ENCODE measurements around the gene ZNF319. TPM values are rescaled to one million over a fixed set of nuclear protein-coding genes. Genes with fewer than 3 reads are reported as not detected.

Gene ZNF319
- total and polyA plus RNA-seq, 2 of the 13 experiments (the other 11 are each of a cell fraction or from before 2014, with no cell fraction given): 2.4 to 3.6 TPM

DNA sequence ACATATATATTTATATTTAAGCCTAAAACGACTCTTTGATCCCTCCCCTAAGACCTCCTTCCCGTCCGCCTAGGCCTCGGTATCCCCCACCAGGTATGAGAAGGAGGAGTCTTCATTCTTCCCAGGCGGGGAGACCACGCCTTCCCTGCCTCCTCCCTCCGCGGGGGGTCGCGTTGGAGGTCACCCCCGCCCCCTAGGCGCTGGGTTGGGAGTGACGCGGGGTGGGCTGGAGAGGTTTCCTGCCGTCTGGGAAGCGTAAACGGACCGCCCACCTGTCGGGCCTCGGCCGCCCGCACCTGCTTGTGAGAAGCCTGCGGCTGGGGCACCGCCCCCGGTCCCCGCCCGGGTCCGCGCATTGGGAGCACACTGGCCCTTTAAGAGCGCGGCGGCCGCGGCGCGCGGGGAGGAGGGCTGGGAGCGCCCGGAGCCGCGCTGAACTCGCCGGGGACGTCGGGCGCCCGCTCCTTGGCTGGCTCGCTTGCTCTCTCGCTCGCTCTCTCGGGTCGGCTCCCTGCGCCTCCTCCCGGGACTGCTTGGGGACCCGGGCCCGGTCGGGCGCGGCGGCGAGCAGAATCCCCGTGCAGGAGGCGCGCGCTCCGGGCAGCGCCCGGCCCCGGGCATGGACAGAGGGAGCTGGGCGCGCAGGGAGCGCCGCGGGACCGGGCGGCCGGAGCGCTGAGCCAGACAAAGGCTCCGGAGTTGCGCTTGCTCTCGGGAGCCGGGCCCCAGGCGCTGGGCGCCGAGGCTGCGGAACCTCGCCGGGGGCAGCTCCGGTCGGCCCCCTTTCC lies 25.1 kb upstream of the ZNF319 start, which contains the start of gene MMP15 (continued):
- TF ChIP-seq NFKB2 (CRISPR knock-in tag; IDR thresholded peaks at IDR 0.05; ENCODE audit: borderline replicate concordance): no peak; the same call in 1 of the 2 replicates
- TF ChIP-seq YY1 (IDR thresholded peaks at IDR 0.05; ENCODE audit: insufficient read depth, insufficient replicate concordance, low read depth, low read length): peak; percentile 75
- TF ChIP-seq, protein P1, sequence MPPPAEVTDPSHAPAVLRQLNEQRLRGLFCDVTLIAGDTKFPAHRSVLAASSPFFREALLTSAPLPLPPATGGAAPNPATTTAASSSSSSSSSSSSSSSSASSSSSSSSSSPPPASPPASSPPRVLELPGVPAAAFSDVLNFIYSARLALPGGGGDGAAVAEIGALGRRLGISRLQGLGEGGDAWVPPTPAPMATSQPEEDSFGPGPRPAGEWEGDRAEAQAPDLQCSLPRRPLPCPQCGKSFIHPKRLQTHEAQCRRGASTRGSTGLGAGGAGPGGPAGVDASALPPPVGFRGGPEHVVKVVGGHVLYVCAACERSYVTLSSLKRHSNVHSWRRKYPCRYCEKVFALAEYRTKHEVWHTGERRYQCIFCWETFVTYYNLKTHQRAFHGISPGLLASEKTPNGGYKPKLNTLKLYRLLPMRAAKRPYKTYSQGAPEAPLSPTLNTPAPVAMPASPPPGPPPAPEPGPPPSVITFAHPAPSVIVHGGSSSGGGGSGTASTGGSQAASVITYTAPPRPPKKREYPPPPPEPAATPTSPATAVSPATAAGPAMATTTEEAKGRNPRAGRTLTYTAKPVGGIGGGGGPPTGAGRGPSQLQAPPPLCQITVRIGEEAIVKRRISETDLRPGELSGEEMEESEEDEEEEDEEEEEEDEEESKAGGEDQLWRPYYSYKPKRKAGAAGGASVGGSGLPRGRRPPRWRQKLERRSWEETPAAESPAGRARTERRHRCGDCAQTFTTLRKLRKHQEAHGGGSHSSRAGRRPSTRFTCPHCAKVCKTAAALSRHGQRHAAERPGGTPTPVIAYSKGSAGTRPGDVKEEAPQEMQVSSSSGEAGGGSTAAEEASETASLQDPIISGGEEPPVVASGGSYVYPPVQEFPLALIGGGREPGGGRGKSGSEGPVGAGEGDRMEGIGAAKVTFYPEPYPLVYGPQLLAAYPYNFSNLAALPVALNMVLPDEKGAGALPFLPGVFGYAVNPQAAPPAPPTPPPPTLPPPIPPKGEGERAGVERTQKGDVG (CRISPR knock-in tag; IDR thresholded peaks at IDR 0.05; ENCODE audit: borderline replicate concordance): peak; percentile 52; the same call in 1 of the 2 replicates
- no peak for TF ChIP-seq U2AF2 (IDR thresholded peaks at IDR 0.05; ENCODE audit: low read depth, low read length)
- TF ChIP-seq ZNF335 (CRISPR knock-in tag; IDR thresholded peaks at IDR 0.05): no peak
- TF ChIP-seq, protein P2, sequence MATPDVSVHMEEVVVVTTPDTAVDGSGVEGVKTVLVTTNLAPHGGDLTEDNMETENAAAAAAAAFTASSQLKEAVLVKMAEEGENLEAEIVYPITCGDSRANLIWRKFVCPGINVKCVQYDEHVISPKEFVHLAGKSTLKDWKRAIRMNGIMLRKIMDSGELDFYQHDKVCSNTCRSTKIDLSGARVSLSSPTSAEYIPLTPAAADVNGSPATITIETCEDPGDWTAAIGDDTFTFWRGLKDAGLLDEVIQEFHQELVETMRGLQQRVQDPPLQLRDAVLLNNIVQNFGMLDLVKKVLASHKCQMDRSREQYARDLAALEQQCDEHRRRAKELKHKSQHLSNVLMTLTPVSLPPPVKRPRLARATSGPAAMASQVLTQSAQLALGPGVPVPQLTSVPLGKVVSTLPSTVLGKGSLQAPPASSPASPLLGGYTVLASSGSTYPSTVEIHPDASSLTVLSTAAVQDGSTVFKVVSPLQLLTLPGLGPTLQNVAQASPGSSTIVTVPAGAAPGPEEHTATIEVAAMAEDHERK (CRISPR knock-in tag; IDR thresholded peaks at IDR 0.05; ENCODE audit: low read depth): peak; percentile 57; the same call in 1 of the 2 replicates
- peak; percentile 62; the same call in 1 of the 2 replicates for TF ChIP-seq SOX5 (CRISPR knock-in tag; IDR thresholded peaks at IDR 0.05; ENCODE audit: borderline replicate concordance)
- peak; percentile 65; the same call in 1 of the 2 replicates for TF ChIP-seq BRCA1 (CRISPR knock-in tag; IDR thresholded peaks at IDR 0.05)
- peak; percentile 33 for TF ChIP-seq ZNF350 (CRISPR knock-in tag; IDR thresholded peaks at IDR 0.05; ENCODE audit: borderline replicate concordance, low read depth)
- TF ChIP-seq ZNF781 (CRISPR knock-in tag; IDR thresholded peaks at IDR 0.05; ENCODE audit: borderline replicate concordance, not compliant biosample characterization): no peak
- TF ChIP-seq, protein P3, sequence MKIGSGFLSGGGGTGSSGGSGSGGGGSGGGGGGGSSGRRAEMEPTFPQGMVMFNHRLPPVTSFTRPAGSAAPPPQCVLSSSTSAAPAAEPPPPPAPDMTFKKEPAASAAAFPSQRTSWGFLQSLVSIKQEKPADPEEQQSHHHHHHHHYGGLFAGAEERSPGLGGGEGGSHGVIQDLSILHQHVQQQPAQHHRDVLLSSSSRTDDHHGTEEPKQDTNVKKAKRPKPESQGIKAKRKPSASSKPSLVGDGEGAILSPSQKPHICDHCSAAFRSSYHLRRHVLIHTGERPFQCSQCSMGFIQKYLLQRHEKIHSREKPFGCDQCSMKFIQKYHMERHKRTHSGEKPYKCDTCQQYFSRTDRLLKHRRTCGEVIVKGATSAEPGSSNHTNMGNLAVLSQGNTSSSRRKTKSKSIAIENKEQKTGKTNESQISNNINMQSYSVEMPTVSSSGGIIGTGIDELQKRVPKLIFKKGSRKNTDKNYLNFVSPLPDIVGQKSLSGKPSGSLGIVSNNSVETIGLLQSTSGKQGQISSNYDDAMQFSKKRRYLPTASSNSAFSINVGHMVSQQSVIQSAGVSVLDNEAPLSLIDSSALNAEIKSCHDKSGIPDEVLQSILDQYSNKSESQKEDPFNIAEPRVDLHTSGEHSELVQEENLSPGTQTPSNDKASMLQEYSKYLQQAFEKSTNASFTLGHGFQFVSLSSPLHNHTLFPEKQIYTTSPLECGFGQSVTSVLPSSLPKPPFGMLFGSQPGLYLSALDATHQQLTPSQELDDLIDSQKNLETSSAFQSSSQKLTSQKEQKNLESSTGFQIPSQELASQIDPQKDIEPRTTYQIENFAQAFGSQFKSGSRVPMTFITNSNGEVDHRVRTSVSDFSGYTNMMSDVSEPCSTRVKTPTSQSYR (CRISPR knock-in tag; IDR thresholded peaks at IDR 0.05; ENCODE audit: borderline replicate concordance): peak; percentile 60
- no peak for TF ChIP-seq SP140L (CRISPR knock-in tag; IDR thresholded peaks at IDR 0.05; ENCODE audit: borderline replicate concordance)
- 0 out of 2 replicates have a peak, but pooled peaks have one; percentile 8 for TF ChIP-seq KLF6 (CRISPR knock-in tag; IDR thresholded peaks at IDR 0.05)
- 0 out of 2 replicates have a peak, but pooled peaks have one; percentile 3 for TF ChIP-seq ZNF652 (CRISPR knock-in tag; IDR thresholded peaks at IDR 0.05; ENCODE audit: borderline replicate concordance, low read depth)
- TF ChIP-seq HNF4A (CRISPR knock-in tag; IDR thresholded peaks at IDR 0.05): peak; percentile 26; the same call in 1 of the 2 replicates
- TF ChIP-seq POLR2AphosphoS5 (IDR thresholded peaks at IDR 0.05; ENCODE audit: low read depth, low read length): peak; percentile 44; the same call in 1 of the 2 replicates
- TF ChIP-seq KDM5B (CRISPR knock-in tag; IDR thresholded peaks at IDR 0.05; ENCODE audit: borderline replicate concordance): peak; percentile 52; the same call in 1 of the 2 replicates
- peak; percentile 57 for TF ChIP-seq ATF7-NPFF (CRISPR knock-in tag; IDR thresholded peaks at IDR 0.05; ENCODE audit: low read depth)
- 0 out of 2 replicates have a peak, but pooled peaks have one; percentile 62 for TF ChIP-seq ZNF567 (CRISPR knock-in tag; IDR thresholded peaks at IDR 0.05; ENCODE audit: borderline replicate concordance)
